Activated CD8-positive, alpha-beta T cell treated with anti-CD3 and anti-CD28 coated beads, Interleukin-2, amount 10 ng/mL, durations not matched to agents 7 days and 5 days (primary cell): ENCODE measurements around the gene ISLR. TPM values are rescaled to one million over a fixed set of nuclear protein-coding genes. Genes with fewer than 3 reads are reported as not detected.

Experiments used
- ATAC-seq: fragments of 150-1000 bp; cut with Tn5 transposase; one replicate; pipeline ENCODE4 v1.10.0; 2021; ENCODE audit warnings: moderate library complexity
- CTCF ChIA-PET: fragments of 350-600 bp; sonication (Branson Sonifier 250); formaldehyde crosslinking; loops from one replicate; lab custom pipeline; 2021; ENCODE audit warnings: antibody characterized with exemption; lab: Charles Lee
- POLR2A ChIA-PET: fragments of 350-600 bp; sonication (Branson Sonifier 250); formaldehyde crosslinking; loops from one replicate; lab custom pipeline; 2021; ENCODE audit warnings: antibody characterized with exemption; lab: Charles Lee
- DNase-seq: peaks from one replicate; pipeline ENCODE4 v3.0.0-alpha.2; 2020
- H3K27ac Mint-ChIP-seq: one replicate; pipeline ENCODE4 v1.8.0; 2021; ENCODE audit warnings: mild to moderate bottlenecking, mixed read lengths
- H3K27me3 Mint-ChIP-seq: one replicate; pipeline ENCODE4 v1.8.0; 2021; ENCODE audit warnings: low read depth, mixed read lengths
- H3K36me3 Mint-ChIP-seq: one replicate; pipeline ENCODE4 v1.8.0; 2021; ENCODE audit warnings: low read depth, mixed read lengths
- H3K4me1 Mint-ChIP-seq: one replicate; pipeline ENCODE4 v1.8.0; 2021; ENCODE audit warnings: low read depth, mixed read lengths
- H3K4me3 Mint-ChIP-seq: one replicate; pipeline ENCODE4 v1.8.0; 2021; ENCODE audit warnings: mild to moderate bottlenecking, mixed read lengths
- H3K9me3 Mint-ChIP-seq: one replicate; pipeline ENCODE4 v1.8.0; 2022; ENCODE audit warnings: mixed read lengths; ENCODE audit not compliant: insufficient read depth
- total RNA-seq, 2 experiments: library from RNA; stranded (reverse); gene quantifications; one replicate each; pipeline ENCODE4 v1.2.3, GENCODE V29; 2021

Gene ISLR
- total RNA-seq, 2 experiments from 2014 or later, result not detected

- Mint-ChIP-seq H3K9me3 (no peaks in the 10 kb centered on the region), H3K27me3 (peaks cover 8% of the 10 kb centered on the region), H3K36me3 (no peaks in the 10 kb centered on the region), H3K27ac (no peak overlapping the region), H3K4me3 (no peak overlapping the region), H3K4me1 (no peaks in the 10 kb centered on the region)
- DNase-seq (no peak), ATAC-seq (no peak)
- ChIA-PET POLR2A (no interaction called here), CTCF (interaction anchor here (1.3 kb wide), 1 partner anchor 93 kb away, joined by 3 read pairs; no protein-coding TSS in a partner anchor)
These were observed 41.0 kb downstream of the ISLR start for GRCh38 chr15:74214324-74215021.

DNA sequence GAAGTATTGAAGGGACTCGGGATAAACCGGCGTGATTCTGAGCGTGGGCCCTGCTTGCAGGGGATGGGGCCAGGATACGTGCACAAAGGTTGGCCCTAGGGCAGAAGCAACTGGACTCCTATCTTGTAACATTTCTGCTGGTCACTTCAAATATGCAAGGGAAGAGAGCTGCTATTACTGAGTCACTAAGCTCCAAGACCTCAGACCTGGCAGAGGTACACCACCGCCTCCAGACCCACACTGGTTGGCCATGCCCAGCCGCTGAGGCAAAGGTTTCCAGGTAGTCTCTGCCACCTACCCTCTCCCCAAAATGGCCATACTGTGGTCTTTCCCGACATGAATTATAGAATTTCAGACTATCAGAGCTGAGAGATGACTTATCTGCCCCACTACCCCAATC, 42.4 kb downstream of the ISLR start:
- no peak overlapping the region for H3K27ac Mint-ChIP-seq

DNA sequence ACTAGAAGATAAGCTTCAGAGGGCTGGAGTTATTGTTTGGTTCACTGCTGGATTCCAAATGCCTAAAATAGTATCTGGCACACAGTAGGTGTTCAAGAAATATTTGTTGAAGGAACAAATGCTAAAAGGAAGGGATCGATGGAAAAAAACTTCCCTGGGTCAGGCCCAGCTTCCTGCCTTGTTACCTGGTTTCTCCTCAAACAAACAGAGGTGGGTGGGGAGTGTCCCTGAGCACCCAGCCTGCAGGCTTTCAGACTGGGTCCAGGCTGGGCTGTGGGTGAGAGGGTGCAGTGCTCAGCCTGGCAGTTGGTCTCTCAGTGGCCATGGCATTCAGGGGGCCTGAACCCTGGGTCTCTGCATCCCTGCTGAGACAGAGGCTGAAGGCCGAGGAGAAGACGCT, 43.4 kb downstream of the ISLR start:
- Mint-ChIP-seq H3K4me1 (no peaks in the 10 kb centered on the region), H3K27me3 (peaks cover 8% of the 10 kb centered on the region), H3K27ac (no peak overlapping the region), H3K36me3 (no peaks in the 10 kb centered on the region), H3K9me3 (no peaks in the 10 kb centered on the region), H3K4me3 (no peak overlapping the region)
- ATAC-seq (no peak), DNase-seq (no peak)
- CTCF ChIA-PET, result no interaction called here
- POLR2A ChIA-PET, result no interaction called here

More for the DNA sequence above, 42.4 kb downstream of the ISLR start:
- no peaks in the 10 kb centered on the region for H3K9me3 Mint-ChIP-seq
- ChIA-PET CTCF (interaction anchor here (1.3 kb wide), 1 partner anchor 91 kb away, joined by 3 read pairs; no protein-coding TSS in a partner anchor), POLR2A (interaction anchor here (0.6 kb wide), 1 partner anchor 163 kb away, joined by 3 read pairs; no protein-coding TSS in a partner anchor)
- DNase-seq (no peak), ATAC-seq (no peak)
- H3K36me3 Mint-ChIP-seq, result no peaks in the 10 kb centered on the region
- H3K4me1 Mint-ChIP-seq, result no peaks in the 10 kb centered on the region
- H3K4me3 Mint-ChIP-seq, result no peak overlapping the region
- H3K27me3 Mint-ChIP-seq, result peaks cover 8% of the 10 kb centered on the region

GRCh38 chr15:74217907-74218885, 44.7 kb downstream of the ISLR start:
- ChIA-PET CTCF (no interaction called here), POLR2A (no interaction called here)
- no peaks in the 10 kb centered on the region for H3K4me1 Mint-ChIP-seq

DNA sequence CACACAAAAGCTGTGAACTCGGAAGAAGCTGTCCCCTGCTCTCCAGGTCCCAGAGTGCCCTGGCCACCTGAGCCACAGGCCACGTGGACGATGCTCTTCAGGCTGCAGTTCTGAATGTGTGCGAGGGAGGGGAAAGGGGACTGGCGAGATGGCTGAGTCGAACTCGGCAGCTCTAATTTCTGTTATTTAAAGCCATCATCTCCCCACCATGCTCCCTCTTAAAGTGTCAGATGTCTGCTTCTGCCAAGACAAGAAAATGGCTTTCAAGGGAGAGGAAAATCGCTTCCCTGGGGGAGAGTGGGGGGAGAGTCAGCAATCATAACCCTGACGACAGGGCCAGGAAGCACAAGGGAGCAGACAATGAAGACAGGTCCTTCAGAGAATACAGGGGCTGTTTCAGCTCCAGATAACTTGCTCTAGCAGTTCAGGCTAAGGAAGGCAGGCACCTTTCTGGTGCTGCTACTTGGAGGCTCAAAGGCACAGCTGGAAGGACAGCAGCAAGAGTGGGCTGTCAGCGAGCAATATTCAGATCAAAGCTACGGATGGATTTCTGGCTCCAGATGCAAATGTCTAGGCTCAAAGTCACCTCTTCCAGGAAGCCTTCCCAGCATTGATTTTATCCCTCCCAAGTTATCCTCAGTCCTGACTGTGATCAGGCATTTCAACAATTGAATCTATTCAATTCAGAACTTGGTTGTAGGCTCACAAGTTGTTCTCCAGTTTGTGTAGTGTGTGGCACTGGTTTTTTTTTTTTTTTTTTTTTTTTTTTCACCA, 47.2 kb downstream of the ISLR start:
- Mint-ChIP-seq H3K36me3 (no peaks in the 10 kb centered on the region), H3K4me1 (no peaks in the 10 kb centered on the region), H3K9me3 (no peaks in the 10 kb centered on the region), H3K27ac (no peak overlapping the region), H3K4me3 (no peak overlapping the region), H3K27me3 (peaks cover 21% of the 10 kb centered on the region)
- CTCF ChIA-PET, result interaction anchor here (1.1 kb wide), 1 partner anchor 100 kb away, joined by 3 read pairs; no protein-coding TSS in a partner anchor
- DNase-seq, result no peak
- ATAC-seq, result no peak
- POLR2A ChIA-PET, result no interaction called here

More at GRCh38 chr15:74217907-74218885, 44.7 kb downstream of the ISLR start:
- DNase-seq, result no peak
- no peaks in the 10 kb centered on the region for H3K36me3 Mint-ChIP-seq
- peaks cover 14% of the 10 kb centered on the region for H3K27me3 Mint-ChIP-seq
- no peak for ATAC-seq
- no peaks in the 10 kb centered on the region for H3K9me3 Mint-ChIP-seq
- H3K27ac Mint-ChIP-seq, result no peak overlapping the region
- H3K4me3 Mint-ChIP-seq, result no peak overlapping the region

- POLR2A ChIA-PET, result no interaction called here
- no peak for ATAC-seq
- Mint-ChIP-seq H3K36me3 (no peaks in the 10 kb centered on the region), H3K4me1 (no peaks in the 10 kb centered on the region), H3K4me3 (no peak overlapping the region), H3K9me3 (no peaks in the 10 kb centered on the region), H3K27ac (no peak overlapping the region), H3K27me3 (peaks cover 23% of the 10 kb centered on the region)
- no peak for DNase-seq
- CTCF ChIA-PET, result interaction anchor here (1.1 kb wide), 1 partner anchor 99 kb away, joined by 3 read pairs; no protein-coding TSS in a partner anchor
These were observed 48.1 kb downstream of the ISLR start for GRCh38 chr15:74221399-74222239.

DNA sequence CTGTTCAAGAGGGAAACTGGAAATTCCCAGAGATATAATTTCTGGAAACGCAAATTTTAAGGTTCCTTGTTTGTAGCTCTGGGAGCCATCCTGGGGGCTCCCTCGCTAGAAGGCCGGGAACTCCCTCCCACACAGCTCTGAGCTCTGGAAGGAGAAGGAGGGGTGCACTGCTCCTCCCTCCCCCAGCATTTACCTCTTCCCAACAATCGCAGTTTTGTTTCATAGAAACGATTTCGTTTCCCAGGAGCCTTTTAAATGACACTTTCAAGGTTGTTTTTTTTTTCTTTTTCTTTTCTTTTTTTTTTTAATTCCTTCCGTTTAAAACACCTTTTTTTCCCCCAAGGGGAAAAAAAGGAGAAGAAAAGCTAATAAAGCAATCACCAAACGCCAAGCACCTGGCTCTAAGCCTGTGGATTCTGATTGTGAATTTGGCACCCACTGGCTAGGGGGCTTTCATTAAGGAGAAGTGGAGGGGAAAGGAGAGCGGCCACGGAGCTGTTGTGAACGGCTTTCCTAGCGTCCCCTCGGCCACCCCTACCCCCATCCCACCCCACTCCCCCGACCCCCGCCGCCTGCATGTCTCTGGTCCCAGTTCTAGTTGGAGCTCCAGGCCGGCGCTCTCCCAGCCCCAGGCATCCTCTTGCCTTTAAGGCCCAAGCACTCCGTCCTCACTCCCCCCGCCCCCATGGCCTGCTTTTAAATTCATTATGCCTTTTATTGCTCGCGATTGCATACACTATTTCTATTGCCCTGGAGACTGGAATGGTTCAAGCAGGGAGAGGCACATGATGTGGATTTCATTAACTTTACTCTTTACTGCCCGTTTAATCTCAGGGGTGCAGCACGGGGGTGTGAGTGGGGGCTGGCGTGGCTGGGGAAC, 49.0 kb downstream of the ISLR start:
- Mint-ChIP-seq H3K36me3 (no peaks in the 10 kb centered on the region), H3K27ac (no peak overlapping the region), H3K9me3 (no peaks in the 10 kb centered on the region), H3K4me1 (no peaks in the 10 kb centered on the region), H3K4me3 (no peak overlapping the region), H3K27me3 (peaks cover 25% of the 10 kb centered on the region)
- POLR2A ChIA-PET, result no interaction called here
- CTCF ChIA-PET, result no interaction called here
- DNase-seq (no peak), ATAC-seq (no peak)

GRCh38 chr15:74225928-74226327, 52.4 kb downstream of the ISLR start:
- Mint-ChIP-seq H3K4me1 (no peaks in the 10 kb centered on the region), H3K36me3 (no peaks in the 10 kb centered on the region), H3K27ac (no peak overlapping the region), H3K4me3 (no peak overlapping the region), H3K9me3 (no peaks in the 10 kb centered on the region), H3K27me3 (peaks cover 25% of the 10 kb centered on the region)
- DNase-seq (no peak), ATAC-seq (no peak)
- POLR2A ChIA-PET, result no interaction called here
- CTCF ChIA-PET, result no interaction called here
